ENCODE results near the gene ADNP.

DNA sequence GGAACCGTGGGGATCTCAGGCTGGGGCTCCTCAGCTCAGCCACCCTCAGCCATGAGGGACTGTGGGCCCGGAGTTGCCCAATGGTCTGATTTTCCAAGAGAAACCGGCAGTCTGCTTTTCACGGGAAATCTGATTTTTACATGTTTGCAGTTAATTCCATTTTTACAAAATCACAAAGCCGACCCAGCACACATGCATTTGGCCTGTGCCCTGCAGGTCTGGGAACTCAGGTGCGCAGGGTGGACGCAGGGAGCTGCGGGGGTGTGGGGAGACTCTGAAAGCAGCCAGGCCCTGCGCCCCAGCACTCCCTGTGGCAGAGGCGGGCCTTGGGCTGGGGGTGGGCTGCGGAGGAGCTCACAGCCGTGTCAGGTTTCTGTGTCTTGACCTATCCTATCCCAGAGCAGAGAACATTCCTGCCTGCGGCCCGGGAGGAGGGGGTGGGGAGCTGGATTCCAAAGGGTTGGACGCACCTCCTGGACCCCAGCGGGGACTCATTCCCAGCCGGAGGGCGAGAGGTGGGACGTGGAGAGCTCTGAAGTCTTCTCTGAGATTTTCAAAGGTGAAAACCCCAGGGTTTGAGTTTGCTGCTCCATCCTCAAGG is 60.6 kb downstream of the ADNP start:
- TF ChIP-seq HOXB13 (CRISPR knock-in tag; IDR thresholded peaks at IDR 0.05; ENCODE audit: low read depth) (no peak), EHMT2 (IDR thresholded peaks at IDR 0.05; ENCODE audit: low read depth) (no peak), RCOR1 (IDR thresholded peaks at IDR 0.05; ENCODE audit: low read depth, low read length) (no peak), EHF (CRISPR knock-in tag; IDR thresholded peaks at IDR 0.05) (no peak), MAFK (IDR thresholded peaks at IDR 0.05; ENCODE audit: partially characterized antibody) (no peak), MAZ (IDR thresholded peaks at IDR 0.05; ENCODE audit: borderline replicate concordance, low read depth, low read length) (no peak), POLR2A (IDR thresholded peaks at IDR 0.05; ENCODE audit: low read length) (no peak), KDM5A (IDR thresholded peaks at IDR 0.05) (no peak), JUN (IDR thresholded peaks at IDR 0.05) (no peak), CBX2 (IDR thresholded peaks at IDR 0.05; ENCODE audit: borderline replicate concordance, low read depth) (no peak), HDAC2 (IDR thresholded peaks at IDR 0.05) (no peak)
- TF ChIP-seq, protein P1, sequence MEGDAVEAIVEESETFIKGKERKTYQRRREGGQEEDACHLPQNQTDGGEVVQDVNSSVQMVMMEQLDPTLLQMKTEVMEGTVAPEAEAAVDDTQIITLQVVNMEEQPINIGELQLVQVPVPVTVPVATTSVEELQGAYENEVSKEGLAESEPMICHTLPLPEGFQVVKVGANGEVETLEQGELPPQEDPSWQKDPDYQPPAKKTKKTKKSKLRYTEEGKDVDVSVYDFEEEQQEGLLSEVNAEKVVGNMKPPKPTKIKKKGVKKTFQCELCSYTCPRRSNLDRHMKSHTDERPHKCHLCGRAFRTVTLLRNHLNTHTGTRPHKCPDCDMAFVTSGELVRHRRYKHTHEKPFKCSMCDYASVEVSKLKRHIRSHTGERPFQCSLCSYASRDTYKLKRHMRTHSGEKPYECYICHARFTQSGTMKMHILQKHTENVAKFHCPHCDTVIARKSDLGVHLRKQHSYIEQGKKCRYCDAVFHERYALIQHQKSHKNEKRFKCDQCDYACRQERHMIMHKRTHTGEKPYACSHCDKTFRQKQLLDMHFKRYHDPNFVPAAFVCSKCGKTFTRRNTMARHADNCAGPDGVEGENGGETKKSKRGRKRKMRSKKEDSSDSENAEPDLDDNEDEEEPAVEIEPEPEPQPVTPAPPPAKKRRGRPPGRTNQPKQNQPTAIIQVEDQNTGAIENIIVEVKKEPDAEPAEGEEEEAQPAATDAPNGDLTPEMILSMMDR (IDR thresholded peaks at IDR 0.05) = no peak
- TF ChIP-seq, protein P2, sequence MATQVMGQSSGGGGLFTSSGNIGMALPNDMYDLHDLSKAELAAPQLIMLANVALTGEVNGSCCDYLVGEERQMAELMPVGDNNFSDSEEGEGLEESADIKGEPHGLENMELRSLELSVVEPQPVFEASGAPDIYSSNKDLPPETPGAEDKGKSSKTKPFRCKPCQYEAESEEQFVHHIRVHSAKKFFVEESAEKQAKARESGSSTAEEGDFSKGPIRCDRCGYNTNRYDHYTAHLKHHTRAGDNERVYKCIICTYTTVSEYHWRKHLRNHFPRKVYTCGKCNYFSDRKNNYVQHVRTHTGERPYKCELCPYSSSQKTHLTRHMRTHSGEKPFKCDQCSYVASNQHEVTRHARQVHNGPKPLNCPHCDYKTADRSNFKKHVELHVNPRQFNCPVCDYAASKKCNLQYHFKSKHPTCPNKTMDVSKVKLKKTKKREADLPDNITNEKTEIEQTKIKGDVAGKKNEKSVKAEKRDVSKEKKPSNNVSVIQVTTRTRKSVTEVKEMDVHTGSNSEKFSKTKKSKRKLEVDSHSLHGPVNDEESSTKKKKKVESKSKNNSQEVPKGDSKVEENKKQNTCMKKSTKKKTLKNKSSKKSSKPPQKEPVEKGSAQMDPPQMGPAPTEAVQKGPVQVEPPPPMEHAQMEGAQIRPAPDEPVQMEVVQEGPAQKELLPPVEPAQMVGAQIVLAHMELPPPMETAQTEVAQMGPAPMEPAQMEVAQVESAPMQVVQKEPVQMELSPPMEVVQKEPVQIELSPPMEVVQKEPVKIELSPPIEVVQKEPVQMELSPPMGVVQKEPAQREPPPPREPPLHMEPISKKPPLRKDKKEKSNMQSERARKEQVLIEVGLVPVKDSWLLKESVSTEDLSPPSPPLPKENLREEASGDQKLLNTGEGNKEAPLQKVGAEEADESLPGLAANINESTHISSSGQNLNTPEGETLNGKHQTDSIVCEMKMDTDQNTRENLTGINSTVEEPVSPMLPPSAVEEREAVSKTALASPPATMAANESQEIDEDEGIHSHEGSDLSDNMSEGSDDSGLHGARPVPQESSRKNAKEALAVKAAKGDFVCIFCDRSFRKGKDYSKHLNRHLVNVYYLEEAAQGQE (IDR thresholded peaks at IDR 0.05) = no peak
- TF ChIP-seq, protein P3, sequence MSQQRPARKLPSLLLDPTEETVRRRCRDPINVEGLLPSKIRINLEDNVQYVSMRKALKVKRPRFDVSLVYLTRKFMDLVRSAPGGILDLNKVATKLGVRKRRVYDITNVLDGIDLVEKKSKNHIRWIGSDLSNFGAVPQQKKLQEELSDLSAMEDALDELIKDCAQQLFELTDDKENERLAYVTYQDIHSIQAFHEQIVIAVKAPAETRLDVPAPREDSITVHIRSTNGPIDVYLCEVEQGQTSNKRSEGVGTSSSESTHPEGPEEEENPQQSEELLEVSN (IDR thresholded peaks at IDR 0.05; ENCODE audit: borderline replicate concordance, low read depth) = no peak
